ENCODE results near the gene AMH. TPM values are rescaled to one million over a fixed set of nuclear protein-coding genes. Genes with fewer than 3 reads are reported as not detected.
A peak's percentile ranks its signal among the peaks of the same experiment; 100 is the strongest.

AMH gene
- polyA plus RNA-seq, 1 of the 3 experiments (the other 2 are of a cell fraction) = 18.1 TPM

DNA sequence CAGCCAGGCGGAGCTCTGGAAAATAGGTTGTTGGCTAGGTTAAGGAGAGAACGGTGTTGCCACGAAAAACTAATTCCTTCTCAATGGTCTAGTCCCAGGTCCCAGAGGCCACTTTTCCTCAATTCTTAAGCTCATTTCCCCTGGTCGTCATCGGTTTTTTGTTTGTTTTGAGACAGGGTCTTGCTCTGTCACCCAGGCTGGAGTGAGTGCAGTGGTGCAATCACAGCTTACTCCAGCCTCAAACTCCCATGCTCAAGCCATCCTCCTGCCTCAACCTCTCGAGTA, 11.3 kb upstream of the AMH start (continued):
- TF ChIP-seq, protein P1, sequence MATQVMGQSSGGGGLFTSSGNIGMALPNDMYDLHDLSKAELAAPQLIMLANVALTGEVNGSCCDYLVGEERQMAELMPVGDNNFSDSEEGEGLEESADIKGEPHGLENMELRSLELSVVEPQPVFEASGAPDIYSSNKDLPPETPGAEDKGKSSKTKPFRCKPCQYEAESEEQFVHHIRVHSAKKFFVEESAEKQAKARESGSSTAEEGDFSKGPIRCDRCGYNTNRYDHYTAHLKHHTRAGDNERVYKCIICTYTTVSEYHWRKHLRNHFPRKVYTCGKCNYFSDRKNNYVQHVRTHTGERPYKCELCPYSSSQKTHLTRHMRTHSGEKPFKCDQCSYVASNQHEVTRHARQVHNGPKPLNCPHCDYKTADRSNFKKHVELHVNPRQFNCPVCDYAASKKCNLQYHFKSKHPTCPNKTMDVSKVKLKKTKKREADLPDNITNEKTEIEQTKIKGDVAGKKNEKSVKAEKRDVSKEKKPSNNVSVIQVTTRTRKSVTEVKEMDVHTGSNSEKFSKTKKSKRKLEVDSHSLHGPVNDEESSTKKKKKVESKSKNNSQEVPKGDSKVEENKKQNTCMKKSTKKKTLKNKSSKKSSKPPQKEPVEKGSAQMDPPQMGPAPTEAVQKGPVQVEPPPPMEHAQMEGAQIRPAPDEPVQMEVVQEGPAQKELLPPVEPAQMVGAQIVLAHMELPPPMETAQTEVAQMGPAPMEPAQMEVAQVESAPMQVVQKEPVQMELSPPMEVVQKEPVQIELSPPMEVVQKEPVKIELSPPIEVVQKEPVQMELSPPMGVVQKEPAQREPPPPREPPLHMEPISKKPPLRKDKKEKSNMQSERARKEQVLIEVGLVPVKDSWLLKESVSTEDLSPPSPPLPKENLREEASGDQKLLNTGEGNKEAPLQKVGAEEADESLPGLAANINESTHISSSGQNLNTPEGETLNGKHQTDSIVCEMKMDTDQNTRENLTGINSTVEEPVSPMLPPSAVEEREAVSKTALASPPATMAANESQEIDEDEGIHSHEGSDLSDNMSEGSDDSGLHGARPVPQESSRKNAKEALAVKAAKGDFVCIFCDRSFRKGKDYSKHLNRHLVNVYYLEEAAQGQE (IDR thresholded peaks at IDR 0.05; ENCODE audit: low read depth, low read length) = no peak
- TF ChIP-seq TCF12 (IDR thresholded peaks at IDR 0.05) (no peak), GATA2 (CRISPR knock-in tag; IDR thresholded peaks at IDR 0.05) (no peak), TEAD4 (IDR thresholded peaks at IDR 0.05; ENCODE audit: borderline replicate concordance, insufficient read depth) (no peak), RXRA (IDR thresholded peaks at IDR 0.05; ENCODE audit: borderline replicate concordance, low read depth) (no peak), FOXM1 (IDR thresholded peaks at IDR 0.05; ENCODE audit: low read depth) (no peak)
- TF ChIP-seq, protein P2, sequence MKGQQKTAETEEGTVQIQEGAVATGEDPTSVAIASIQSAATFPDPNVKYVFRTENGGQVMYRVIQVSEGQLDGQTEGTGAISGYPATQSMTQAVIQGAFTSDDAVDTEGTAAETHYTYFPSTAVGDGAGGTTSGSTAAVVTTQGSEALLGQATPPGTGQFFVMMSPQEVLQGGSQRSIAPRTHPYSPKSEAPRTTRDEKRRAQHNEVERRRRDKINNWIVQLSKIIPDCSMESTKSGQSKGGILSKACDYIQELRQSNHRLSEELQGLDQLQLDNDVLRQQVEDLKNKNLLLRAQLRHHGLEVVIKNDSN (IDR thresholded peaks at IDR 0.05; ENCODE audit: borderline replicate concordance, low read depth) = no peak

DNA sequence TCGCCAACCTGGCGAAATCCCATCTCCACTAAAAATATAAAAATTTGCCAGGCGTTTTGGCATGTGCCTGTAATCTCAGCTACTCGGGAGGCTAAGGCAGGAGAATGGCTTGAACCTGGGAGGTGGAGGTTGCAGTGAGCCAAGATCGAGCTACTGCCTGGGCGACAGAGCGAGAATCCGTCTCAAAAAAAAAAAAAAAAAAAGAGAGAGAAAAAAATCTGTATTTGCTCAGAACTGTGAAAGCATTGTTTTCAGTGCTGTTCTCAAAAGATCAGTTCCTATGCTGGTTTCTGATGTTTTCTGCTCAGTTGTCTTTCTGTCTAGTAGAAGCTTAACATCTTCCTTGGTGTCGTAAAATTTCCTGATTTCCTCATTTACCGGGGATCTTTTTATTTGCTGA, 9.9 kb upstream of the AMH start:
- H3K9ac ChIP-seq = peak overlapping the region; percentile 95; the same call in 1 of the 2 replicates
- peaks cover 70% of the 10 kb centered on the region for H4K20me1 ChIP-seq (ENCODE audit: insufficient read depth)
- no peak for DNase-seq
- TF ChIP-seq, protein P3, sequence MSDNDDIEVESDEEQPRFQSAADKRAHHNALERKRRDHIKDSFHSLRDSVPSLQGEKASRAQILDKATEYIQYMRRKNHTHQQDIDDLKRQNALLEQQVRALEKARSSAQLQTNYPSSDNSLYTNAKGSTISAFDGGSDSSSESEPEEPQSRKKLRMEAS (IDR thresholded peaks at IDR 0.05; ENCODE audit: low read depth) = no peak
- no peak for TF ChIP-seq RFX5 (IDR thresholded peaks at IDR 0.05; ENCODE audit: low read length)
- TF ChIP-seq EP300 (IDR thresholded peaks at IDR 0.05; ENCODE audit: borderline replicate concordance in 1 of 2, low read depth in 1 of 2, low read length in 1 of 2) = no peak
- no peak for TF ChIP-seq SIN3A (IDR thresholded peaks at IDR 0.05; ENCODE audit: borderline replicate concordance, low read depth, low read length)
- TF ChIP-seq, protein P4, sequence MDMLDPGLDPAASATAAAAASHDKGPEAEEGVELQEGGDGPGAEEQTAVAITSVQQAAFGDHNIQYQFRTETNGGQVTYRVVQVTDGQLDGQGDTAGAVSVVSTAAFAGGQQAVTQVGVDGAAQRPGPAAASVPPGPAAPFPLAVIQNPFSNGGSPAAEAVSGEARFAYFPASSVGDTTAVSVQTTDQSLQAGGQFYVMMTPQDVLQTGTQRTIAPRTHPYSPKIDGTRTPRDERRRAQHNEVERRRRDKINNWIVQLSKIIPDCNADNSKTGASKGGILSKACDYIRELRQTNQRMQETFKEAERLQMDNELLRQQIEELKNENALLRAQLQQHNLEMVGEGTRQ (IDR thresholded peaks at IDR 0.05; ENCODE audit: borderline replicate concordance, low read depth, low read length) = no peak
- no peak for TF ChIP-seq MEF2A (IDR thresholded peaks at IDR 0.05; ENCODE audit: borderline replicate concordance, low read depth)
- TF ChIP-seq, protein P5, sequence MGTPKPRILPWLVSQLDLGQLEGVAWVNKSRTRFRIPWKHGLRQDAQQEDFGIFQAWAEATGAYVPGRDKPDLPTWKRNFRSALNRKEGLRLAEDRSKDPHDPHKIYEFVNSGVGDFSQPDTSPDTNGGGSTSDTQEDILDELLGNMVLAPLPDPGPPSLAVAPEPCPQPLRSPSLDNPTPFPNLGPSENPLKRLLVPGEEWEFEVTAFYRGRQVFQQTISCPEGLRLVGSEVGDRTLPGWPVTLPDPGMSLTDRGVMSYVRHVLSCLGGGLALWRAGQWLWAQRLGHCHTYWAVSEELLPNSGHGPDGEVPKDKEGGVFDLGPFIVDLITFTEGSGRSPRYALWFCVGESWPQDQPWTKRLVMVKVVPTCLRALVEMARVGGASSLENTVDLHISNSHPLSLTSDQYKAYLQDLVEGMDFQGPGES (IDR thresholded peaks at IDR 0.05; ENCODE audit: low read depth, low read length) = no peak
- TF ChIP-seq, protein P6, sequence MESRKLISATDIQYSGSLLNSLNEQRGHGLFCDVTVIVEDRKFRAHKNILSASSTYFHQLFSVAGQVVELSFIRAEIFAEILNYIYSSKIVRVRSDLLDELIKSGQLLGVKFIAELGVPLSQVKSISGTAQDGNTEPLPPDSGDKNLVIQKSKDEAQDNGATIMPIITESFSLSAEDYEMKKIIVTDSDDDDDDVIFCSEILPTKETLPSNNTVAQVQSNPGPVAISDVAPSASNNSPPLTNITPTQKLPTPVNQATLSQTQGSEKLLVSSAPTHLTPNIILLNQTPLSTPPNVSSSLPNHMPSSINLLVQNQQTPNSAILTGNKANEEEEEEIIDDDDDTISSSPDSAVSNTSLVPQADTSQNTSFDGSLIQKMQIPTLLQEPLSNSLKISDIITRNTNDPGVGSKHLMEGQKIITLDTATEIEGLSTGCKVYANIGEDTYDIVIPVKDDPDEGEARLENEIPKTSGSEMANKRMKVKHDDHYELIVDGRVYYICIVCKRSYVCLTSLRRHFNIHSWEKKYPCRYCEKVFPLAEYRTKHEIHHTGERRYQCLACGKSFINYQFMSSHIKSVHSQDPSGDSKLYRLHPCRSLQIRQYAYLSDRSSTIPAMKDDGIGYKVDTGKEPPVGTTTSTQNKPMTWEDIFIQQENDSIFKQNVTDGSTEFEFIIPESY (IDR thresholded peaks at IDR 0.05; ENCODE audit: borderline replicate concordance, low read depth) = no peak
- TF ChIP-seq CHD2 (IDR thresholded peaks at IDR 0.05; ENCODE audit: low read length, partially characterized antibody) = no peak
- TF ChIP-seq NRF1 (IDR thresholded peaks at IDR 0.05; ENCODE audit: low read depth, low read length) = no peak
- no peak for TF ChIP-seq EZH2phosphoT487 (IDR thresholded peaks at IDR 0.05; ENCODE audit: borderline replicate concordance, low read depth)
- no peaks in the 10 kb centered on the region for H3K9me3 ChIP-seq
- H3K4me1 ChIP-seq (ENCODE audit: control insufficient read depth in 1 of 2, insufficient read depth in 2 of 2, low read depth in 1 of 2, low read length in 1 of 2) = peaks cover 21 to 59% of the 10 kb centered on the region in 2 experiments; a peak in 3 of 4 replicates
- no peaks in the 10 kb centered on the region for H3K9me2 ChIP-seq
- peak overlapping the region; percentile 71 to 81 for H3K27ac ChIP-seq (ENCODE audit: low read depth in 2 of 2, low read length in 1 of 2)
- peak overlapping the region; percentile 98 for H3K4me2 ChIP-seq
- peak overlapping the region; percentile 76 to 89 for H3K4me3 ChIP-seq (ENCODE audit: low read depth in 2 of 2, low read length in 1 of 2)
- peaks cover 9 to 22% of the 10 kb centered on the region in 2 experiments for H3K36me3 ChIP-seq (replicated peaks in 1 of 2; ENCODE audit: control insufficient read depth in 1 of 2, insufficient read depth in 2 of 2, low read length in 1 of 2)
- POLR2A ChIA-PET = interaction anchor here (0.9 to 1.4 kb wide), 3 partner anchors 16 to 34 kb away, joined by 3 to 7 read pairs (median 3); no protein-coding TSS in a partner anchor
- no peaks in the 10 kb centered on the region for H3K27me3 ChIP-seq (ENCODE audit: insufficient read depth)
- WGBS (ENCODE audit: low lambda C conversion rate) = 52% methylated on average over 10 of the region's 10 CpGs
- CTCF ChIA-PET = interaction anchor here (0.7 to 10.4 kb wide), 12 partner anchors 9 to 309 kb away, joined by 3 to 121 read pairs (median 8); partner anchors contain the start of gene JSRP1
- H3K79me2 ChIP-seq (ENCODE audit: insufficient read depth) = peaks cover 95% of the 10 kb centered on the region
- H3F3A ChIP-seq (replicated peaks; ENCODE audit: insufficient read depth) = peaks cover 18% of the 10 kb centered on the region
- H2AFZ ChIP-seq (ENCODE audit: low read depth) = no peak overlapping the region
